ENCODE measurements around the gene C5orf46.

DNA sequence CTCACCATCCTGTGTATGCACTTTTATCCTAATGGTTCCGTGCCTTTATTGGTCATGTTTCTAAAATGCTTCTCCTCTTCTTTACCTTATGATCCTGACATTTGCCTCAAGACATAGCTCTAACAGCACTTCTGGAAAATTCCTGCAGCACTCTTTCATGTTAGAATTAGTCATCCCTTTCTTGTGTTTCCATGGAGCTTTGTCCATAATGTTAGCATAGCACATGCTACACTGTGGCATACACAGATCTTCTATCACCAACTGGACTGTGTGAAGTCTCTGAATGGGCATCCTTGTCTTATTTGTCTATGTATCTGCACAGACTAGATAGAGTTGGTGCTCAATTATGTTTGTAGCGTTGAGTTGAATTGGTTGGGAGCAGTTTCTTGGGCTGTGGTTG is 25.9 kb downstream of the C5orf46 start:
- TF ChIP-seq EZH2 (IDR thresholded peaks at IDR 0.05; ENCODE audit: insufficient read depth, poor library complexity, severe bottlenecking): no peak
- no peak for TF ChIP-seq EZH2phosphoT487 (IDR thresholded peaks at IDR 0.05; ENCODE audit: insufficient read depth, low read depth)

Measured in GM23248 (cell line).